Measurements from ENCODE around the gene BTN3A1. TPM values are rescaled to one million over a fixed set of nuclear protein-coding genes. Genes with fewer than 3 reads are reported as not detected.
"Not testable (repeated sequence)": the region's sequence is repeated elsewhere in the genome, so short reads cannot be mapped to it uniquely, and the experiment has no call there.

Gene BTN3A1
- total RNA-seq, 1 donor from 2014 or later, result 9.7 TPM

DNA sequence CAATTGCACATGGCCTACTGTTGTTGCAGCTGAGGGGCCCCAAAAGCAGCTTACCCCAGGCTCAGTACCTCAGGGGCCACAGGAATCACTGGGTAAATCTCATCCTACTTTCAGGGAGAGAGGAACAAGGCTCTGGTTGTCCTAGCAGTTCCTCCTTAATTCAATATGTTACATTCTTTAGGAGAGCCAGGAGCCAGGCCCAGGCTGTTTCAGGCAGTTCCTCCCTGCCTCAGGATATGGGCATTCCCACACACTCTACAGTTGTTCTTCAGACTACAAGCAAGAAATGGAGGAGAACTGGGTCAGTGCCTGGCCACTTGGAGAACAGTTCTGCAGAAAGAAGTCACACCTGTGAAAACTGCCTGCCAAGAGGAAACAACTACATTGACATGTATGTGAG, 46.7 kb upstream of the BTN3A1 start:
- DNase-seq (ENCODE audit: low spot score), result no peak
- no peak overlapping the region for H2AFZ ChIP-seq (replicated peaks)
- H3K36me3 Mint-ChIP-seq, result no peaks in the 10 kb centered on the region
- H3K4me2 ChIP-seq, result no peak overlapping the region
- H3K36me3 ChIP-seq, result no peaks in the 10 kb centered on the region
- H3K9ac ChIP-seq, result no peak overlapping the region
- no peak overlapping the region for H3K27ac Mint-ChIP-seq
- H3K4me1 ChIP-seq, result no peaks in the 10 kb centered on the region
- H3K9me3 Mint-ChIP-seq, result no peaks in the 10 kb centered on the region
- peaks cover 5% of the 10 kb centered on the region for H3K27me3 Mint-ChIP-seq (ENCODE audit: insufficient read depth, low read depth)
- H3K9me3 ChIP-seq (ENCODE audit: low read depth), result no peaks in the 10 kb centered on the region
- no peaks in the 10 kb centered on the region for H3K79me2 ChIP-seq (ENCODE audit: low read depth)
- TF ChIP-seq EZH2 (IDR thresholded peaks at IDR 0.05) (no peak), EZH2phosphoT487 (IDR thresholded peaks at IDR 0.05) (no peak)
- TF ChIP-seq, protein P1, sequence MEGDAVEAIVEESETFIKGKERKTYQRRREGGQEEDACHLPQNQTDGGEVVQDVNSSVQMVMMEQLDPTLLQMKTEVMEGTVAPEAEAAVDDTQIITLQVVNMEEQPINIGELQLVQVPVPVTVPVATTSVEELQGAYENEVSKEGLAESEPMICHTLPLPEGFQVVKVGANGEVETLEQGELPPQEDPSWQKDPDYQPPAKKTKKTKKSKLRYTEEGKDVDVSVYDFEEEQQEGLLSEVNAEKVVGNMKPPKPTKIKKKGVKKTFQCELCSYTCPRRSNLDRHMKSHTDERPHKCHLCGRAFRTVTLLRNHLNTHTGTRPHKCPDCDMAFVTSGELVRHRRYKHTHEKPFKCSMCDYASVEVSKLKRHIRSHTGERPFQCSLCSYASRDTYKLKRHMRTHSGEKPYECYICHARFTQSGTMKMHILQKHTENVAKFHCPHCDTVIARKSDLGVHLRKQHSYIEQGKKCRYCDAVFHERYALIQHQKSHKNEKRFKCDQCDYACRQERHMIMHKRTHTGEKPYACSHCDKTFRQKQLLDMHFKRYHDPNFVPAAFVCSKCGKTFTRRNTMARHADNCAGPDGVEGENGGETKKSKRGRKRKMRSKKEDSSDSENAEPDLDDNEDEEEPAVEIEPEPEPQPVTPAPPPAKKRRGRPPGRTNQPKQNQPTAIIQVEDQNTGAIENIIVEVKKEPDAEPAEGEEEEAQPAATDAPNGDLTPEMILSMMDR (IDR thresholded peaks at IDR 0.05), result no peak
- no peak overlapping the region for H3K4me3 Mint-ChIP-seq
- H3K4me1 Mint-ChIP-seq, result peaks cover 3% of the 10 kb centered on the region
- H3K4me3 ChIP-seq, result no peak overlapping the region
- H4K20me1 ChIP-seq (ENCODE audit: low read depth), result no peaks in the 10 kb centered on the region
- H3F3A ChIP-seq (ENCODE audit: low read depth), result no peaks in the 10 kb centered on the region
- no peak overlapping the region for H3K27ac ChIP-seq
- no peaks in the 10 kb centered on the region for H3K27me3 ChIP-seq

DNA sequence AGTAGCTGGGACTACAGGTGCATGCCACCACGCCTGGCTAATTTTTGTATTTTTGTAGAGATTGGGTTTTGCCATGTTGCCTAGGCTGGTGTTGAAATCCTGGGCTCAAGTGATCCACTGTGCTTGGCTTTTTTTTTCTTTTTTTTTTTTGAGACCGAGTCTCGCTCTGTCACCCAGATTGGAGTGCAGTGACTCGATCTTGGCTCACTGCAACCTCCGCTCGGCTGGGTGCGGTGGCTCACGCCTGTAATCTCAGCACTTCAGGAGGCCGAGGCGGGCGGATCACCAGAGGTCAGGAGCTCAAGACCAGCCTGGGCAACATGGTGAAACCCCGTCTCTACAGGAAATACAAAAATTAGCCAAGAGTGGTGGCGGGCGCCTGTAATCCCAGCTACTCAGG, 44.5 kb upstream of the BTN3A1 start:
- H3K36me3 Mint-ChIP-seq; H3K4me2 ChIP-seq; H3K36me3 ChIP-seq; H3K4me1 Mint-ChIP-seq; H3K27me3 ChIP-seq; H2AFZ ChIP-seq (replicated peaks); H3K4me3 Mint-ChIP-seq; DNase-seq (ENCODE audit: low spot score); H3K4me1 ChIP-seq; H3K27ac Mint-ChIP-seq; H3K9me3 Mint-ChIP-seq; H4K20me1 ChIP-seq (ENCODE audit: low read depth); H3F3A ChIP-seq (ENCODE audit: low read depth); H3K9ac ChIP-seq; H3K27me3 Mint-ChIP-seq (ENCODE audit: insufficient read depth, low read depth); H3K9me3 ChIP-seq (ENCODE audit: low read depth); H3K27ac ChIP-seq; H3K79me2 ChIP-seq (ENCODE audit: low read depth); H3K4me3 ChIP-seq: not testable (repeated sequence)

DNA sequence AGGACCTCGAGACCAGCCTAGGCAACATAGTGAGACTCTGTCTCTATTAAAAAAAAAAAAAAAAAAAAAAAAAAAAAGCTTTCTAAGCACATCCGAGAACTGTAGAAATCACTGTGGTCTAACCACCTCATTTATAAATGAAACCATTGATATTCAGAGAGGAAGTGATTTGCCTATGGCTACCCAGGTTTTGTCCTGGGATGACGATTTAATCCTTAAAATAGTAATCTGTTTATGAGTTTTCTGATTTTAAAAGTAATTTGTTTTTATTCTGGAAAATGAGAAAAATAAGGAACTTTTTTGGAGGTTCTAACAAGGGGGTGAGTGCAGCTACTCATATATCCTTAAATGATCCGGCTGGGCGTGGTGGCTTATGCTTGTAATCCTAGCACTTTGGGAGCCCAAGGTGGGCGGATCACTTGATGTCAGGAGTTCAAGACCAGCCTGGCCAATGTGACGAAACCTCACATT, 43.5 kb upstream of the BTN3A1 start:
- H3K4me3 ChIP-seq, result no peak overlapping the region
- no peak for DNase-seq (ENCODE audit: low spot score)
- no peaks in the 10 kb centered on the region for H3K4me1 Mint-ChIP-seq
- H3K9me3 ChIP-seq (ENCODE audit: low read depth), result no peaks in the 10 kb centered on the region
- H3K4me2 ChIP-seq, result no peak overlapping the region
- no peaks in the 10 kb centered on the region for H3K79me2 ChIP-seq (ENCODE audit: low read depth)
- no peak overlapping the region for H3K27ac Mint-ChIP-seq
- H3K4me1 ChIP-seq, result no peaks in the 10 kb centered on the region
- no peak overlapping the region for H3K27ac ChIP-seq
- H3K4me3 Mint-ChIP-seq, result no peak overlapping the region
- no peak overlapping the region for H2AFZ ChIP-seq (replicated peaks)
- no peaks in the 10 kb centered on the region for H3F3A ChIP-seq (ENCODE audit: low read depth)
- no peaks in the 10 kb centered on the region for H3K27me3 ChIP-seq
- H4K20me1 ChIP-seq (ENCODE audit: low read depth), result no peaks in the 10 kb centered on the region
- no peaks in the 10 kb centered on the region for H3K9me3 Mint-ChIP-seq
- no peaks in the 10 kb centered on the region for H3K36me3 Mint-ChIP-seq
- peaks cover 6% of the 10 kb centered on the region for H3K27me3 Mint-ChIP-seq (ENCODE audit: insufficient read depth, low read depth)
- H3K9ac ChIP-seq, result no peak overlapping the region
- no peaks in the 10 kb centered on the region for H3K36me3 ChIP-seq
- no peak for TF ChIP-seq EZH2 (IDR thresholded peaks at IDR 0.05)

DNA sequence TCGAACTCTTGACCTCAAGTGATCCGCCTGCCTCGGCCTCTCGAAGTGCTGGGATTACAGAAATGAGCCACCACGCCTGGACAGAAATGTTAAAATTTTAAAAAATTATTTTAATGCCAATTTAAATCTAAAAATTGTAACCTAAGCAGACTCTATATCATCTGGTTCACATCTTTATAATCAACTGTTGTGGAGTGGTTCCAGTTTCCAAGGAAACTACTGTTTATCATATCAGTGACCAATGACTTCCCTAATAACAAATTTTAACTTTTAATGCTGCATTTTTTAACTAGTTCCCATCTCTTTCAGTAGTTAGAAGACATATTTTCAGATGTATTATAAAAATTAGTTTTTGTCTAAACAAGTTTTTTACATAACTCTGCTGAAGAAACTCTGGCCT, 42.3 kb upstream of the BTN3A1 start:
- no peak for DNase-seq (ENCODE audit: low spot score)
- H3K9me3 ChIP-seq (ENCODE audit: low read depth), result no peaks in the 10 kb centered on the region
- no peaks in the 10 kb centered on the region for H3K4me1 ChIP-seq
- H3K27ac ChIP-seq, result no peak overlapping the region
- H3K9ac ChIP-seq, result no peak overlapping the region
- H3K4me3 ChIP-seq, result no peak overlapping the region
- H3K27me3 ChIP-seq, result no peaks in the 10 kb centered on the region
- no peaks in the 10 kb centered on the region for H3K79me2 ChIP-seq (ENCODE audit: low read depth)
- H3K27me3 Mint-ChIP-seq (ENCODE audit: insufficient read depth, low read depth), result peaks cover 4% of the 10 kb centered on the region
- TF ChIP-seq EZH2 (IDR thresholded peaks at IDR 0.05) (no peak), EZH2phosphoT487 (IDR thresholded peaks at IDR 0.05) (no peak)
- TF ChIP-seq, protein P1 (IDR thresholded peaks at IDR 0.05), result no peak
- no peaks in the 10 kb centered on the region for H4K20me1 ChIP-seq (ENCODE audit: low read depth)
- H3K9me3 Mint-ChIP-seq, result no peaks in the 10 kb centered on the region
- H3K4me3 Mint-ChIP-seq, result no peak overlapping the region
- no peak overlapping the region for H3K27ac Mint-ChIP-seq
- no peaks in the 10 kb centered on the region for H3F3A ChIP-seq (ENCODE audit: low read depth)
- H2AFZ ChIP-seq (replicated peaks), result no peak overlapping the region
- H3K36me3 Mint-ChIP-seq, result no peaks in the 10 kb centered on the region
- no peak overlapping the region for H3K4me2 ChIP-seq
- H3K36me3 ChIP-seq, result no peaks in the 10 kb centered on the region
- H3K4me1 Mint-ChIP-seq, result no peaks in the 10 kb centered on the region
